Activated CD8-positive, alpha-beta T cell treated with anti-CD3 and anti-CD28 coated beads for 36 hours (primary cell): Measurements from ENCODE around the gene TBL1Y. TPM values are rescaled to one million over a fixed set of nuclear protein-coding genes. Genes with fewer than 3 reads are reported as not detected.

Experiments used
- ATAC-seq: fragments of 200-7000 bp; cut with Tn5 transposase; one replicate; pipeline ENCODE4 v1.10.0; 2021; ENCODE audit warnings: mild to moderate bottlenecking, moderate library complexity
- CTCF ChIA-PET: fragments of 350-600 bp; sonication (Branson Sonifier 250); formaldehyde crosslinking; loops from one replicate; lab custom pipeline; 2021; ENCODE audit warnings: antibody characterized with exemption; lab: Charles Lee
- POLR2A ChIA-PET: fragments of 350-600 bp; sonication (Branson Sonifier 250); formaldehyde crosslinking; loops from one replicate; lab custom pipeline; 2021; ENCODE audit warnings: antibody characterized with exemption; lab: Charles Lee
- DNase-seq: peaks from one replicate; pipeline ENCODE4 v3.0.0-alpha.2; 2020
- H3K27ac Mint-ChIP-seq: one replicate; pipeline ENCODE4 v1.8.0; 2021; ENCODE audit warnings: mild to moderate bottlenecking, mixed read lengths
- H3K27me3 Mint-ChIP-seq: one replicate; pipeline ENCODE4 v1.8.0; 2021; ENCODE audit warnings: mixed read lengths
- H3K36me3 Mint-ChIP-seq: one replicate; pipeline ENCODE4 v1.8.0; 2021; ENCODE audit warnings: low read depth, mixed read lengths
- H3K4me1 Mint-ChIP-seq: one replicate; pipeline ENCODE4 v1.8.0; 2021; ENCODE audit warnings: low read depth, mixed read lengths
- H3K4me3 Mint-ChIP-seq: one replicate; pipeline ENCODE4 v1.8.0; 2021; ENCODE audit warnings: mild to moderate bottlenecking, moderate library complexity, mixed read lengths
- H3K9me3 Mint-ChIP-seq: one replicate; pipeline ENCODE4 v1.8.0; 2021; ENCODE audit warnings: mixed read lengths
- intact Hi-C: fragments of 100-400 bp; cut with micrococcal nuclease; formaldehyde crosslinking; loops from one replicate; pipeline ENCODE4 v1.10.0; 2022
- total RNA-seq, 2 experiments: library from RNA; stranded (reverse); gene quantifications; one replicate each; pipeline ENCODE4 v1.2.3, GENCODE V29; 2021
- TF ChIP-seq, protein P1 (sequence below): fragments of 200-600 bp; IDR thresholded peaks from one replicate; pipeline ENCODE4 v1.8.0; 2022; ENCODE audit warnings: antibody characterized with exemption, mild to moderate bottlenecking

The TBL1Y gene
- total RNA-seq, 2 experiments from 2014 or later: 0.11 TPM; not detected in 1

DNA sequence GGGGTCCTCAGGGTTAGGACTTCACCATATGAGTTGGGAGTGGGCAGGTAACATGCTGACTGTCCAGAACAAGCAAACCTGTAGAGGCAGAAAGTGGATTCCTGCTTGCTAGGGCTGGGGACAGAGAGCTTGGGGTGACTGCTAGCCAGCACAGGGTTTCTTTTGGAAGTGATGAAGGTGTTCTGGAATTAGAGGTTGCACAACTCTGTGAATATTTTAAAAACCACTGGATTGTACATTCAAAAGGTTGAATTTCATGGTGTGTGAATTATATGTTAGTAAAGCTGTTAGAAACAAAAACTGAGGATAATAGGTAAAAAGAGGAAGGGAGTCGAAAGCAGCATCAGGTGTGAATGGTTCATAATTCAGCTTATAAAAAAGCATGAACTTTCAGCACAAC, 57.7 kb downstream of the TBL1Y start:
- DNase-seq (no peak), ATAC-seq (no peak)
- TF ChIP-seq, protein P1, sequence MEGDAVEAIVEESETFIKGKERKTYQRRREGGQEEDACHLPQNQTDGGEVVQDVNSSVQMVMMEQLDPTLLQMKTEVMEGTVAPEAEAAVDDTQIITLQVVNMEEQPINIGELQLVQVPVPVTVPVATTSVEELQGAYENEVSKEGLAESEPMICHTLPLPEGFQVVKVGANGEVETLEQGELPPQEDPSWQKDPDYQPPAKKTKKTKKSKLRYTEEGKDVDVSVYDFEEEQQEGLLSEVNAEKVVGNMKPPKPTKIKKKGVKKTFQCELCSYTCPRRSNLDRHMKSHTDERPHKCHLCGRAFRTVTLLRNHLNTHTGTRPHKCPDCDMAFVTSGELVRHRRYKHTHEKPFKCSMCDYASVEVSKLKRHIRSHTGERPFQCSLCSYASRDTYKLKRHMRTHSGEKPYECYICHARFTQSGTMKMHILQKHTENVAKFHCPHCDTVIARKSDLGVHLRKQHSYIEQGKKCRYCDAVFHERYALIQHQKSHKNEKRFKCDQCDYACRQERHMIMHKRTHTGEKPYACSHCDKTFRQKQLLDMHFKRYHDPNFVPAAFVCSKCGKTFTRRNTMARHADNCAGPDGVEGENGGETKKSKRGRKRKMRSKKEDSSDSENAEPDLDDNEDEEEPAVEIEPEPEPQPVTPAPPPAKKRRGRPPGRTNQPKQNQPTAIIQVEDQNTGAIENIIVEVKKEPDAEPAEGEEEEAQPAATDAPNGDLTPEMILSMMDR: no peak
- no peak overlapping the region for H3K27ac Mint-ChIP-seq
- no peaks in the 10 kb centered on the region for H3K36me3 Mint-ChIP-seq
- no peaks in the 10 kb centered on the region for H3K4me1 Mint-ChIP-seq
- POLR2A ChIA-PET: no interaction called here
- no peaks in the 10 kb centered on the region for H3K27me3 Mint-ChIP-seq
- CTCF ChIA-PET: interaction anchor here (0.9 kb wide), 1 partner anchor 117 kb away, joined by 4 read pairs; no protein-coding TSS in a partner anchor
- intact Hi-C loops: no loop called here
- H3K9me3 Mint-ChIP-seq: no peaks in the 10 kb centered on the region
- H3K4me3 Mint-ChIP-seq: no peak overlapping the region

DNA sequence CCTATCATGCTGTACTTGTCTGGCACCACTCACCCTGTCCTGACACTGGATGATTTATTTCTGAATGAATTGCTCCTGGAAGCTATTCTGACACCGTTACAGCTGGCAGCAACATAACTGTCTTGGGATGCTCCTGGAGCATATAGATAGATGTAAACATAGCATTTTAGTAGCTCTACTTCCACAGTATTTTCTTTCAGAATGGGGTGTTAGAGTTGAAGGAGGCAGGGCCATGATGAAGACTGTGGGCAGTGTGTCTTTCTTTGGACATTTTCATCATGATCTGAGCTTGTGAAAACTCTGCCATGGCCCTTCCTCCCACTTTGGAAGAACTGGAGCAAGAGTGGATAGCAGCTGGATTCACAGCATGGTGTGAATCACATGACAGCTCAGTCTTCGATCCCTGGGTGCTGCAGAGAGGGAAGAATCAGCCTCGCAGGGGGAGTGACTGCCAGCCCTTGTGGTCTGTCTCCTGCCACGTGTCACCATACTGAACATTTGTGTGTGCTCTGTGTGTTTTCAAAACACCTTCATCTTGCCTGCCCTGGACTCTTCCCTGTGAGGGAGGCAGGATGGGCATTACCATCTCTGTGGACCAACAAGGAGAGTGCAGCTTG, 61.9 kb downstream of the TBL1Y start:
- ATAC-seq (no peak), DNase-seq (no peak)
- intact Hi-C loops: no loop called here
- Mint-ChIP-seq H3K4me3 (no peak overlapping the region), H3K36me3 (no peaks in the 10 kb centered on the region), H3K27ac (no peak overlapping the region), H3K4me1 (no peaks in the 10 kb centered on the region), H3K9me3 (no peaks in the 10 kb centered on the region), H3K27me3 (no peaks in the 10 kb centered on the region)
- ChIA-PET POLR2A (no interaction called here), CTCF (interaction anchor here (1.2 kb wide), 1 partner anchor 113 kb away, joined by 3 read pairs; no protein-coding TSS in a partner anchor)
- TF ChIP-seq, protein P1: no peak

DNA sequence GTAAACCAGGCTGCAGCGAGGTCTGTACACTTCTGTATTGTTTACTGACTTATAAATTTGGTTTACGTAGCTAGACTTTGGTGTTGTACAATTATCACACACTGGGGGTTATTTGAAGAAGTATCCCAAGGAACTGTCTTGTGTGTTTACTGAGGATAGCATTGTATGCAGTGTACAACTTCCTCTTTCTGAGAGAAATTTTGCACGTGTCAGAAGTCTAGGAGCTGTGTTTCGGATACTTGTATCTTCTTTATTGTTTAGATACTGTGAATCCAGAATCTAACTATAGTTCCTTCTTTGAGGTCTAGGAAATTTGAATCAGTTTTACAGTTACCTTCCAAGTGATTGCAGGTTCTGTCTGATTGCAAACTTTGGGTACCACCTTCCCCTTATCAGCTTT, 64.5 kb downstream of the TBL1Y start:
- Mint-ChIP-seq H3K27me3 (no peaks in the 10 kb centered on the region), H3K4me3 (no peak overlapping the region), H3K36me3 (no peaks in the 10 kb centered on the region), H3K9me3 (no peaks in the 10 kb centered on the region), H3K27ac (no peak overlapping the region), H3K4me1 (no peaks in the 10 kb centered on the region)
- TF ChIP-seq, protein P1: no peak
- DNase-seq: no peak
- no peak for ATAC-seq
- intact Hi-C loops: no loop called here
- POLR2A ChIA-PET: no interaction called here
- CTCF ChIA-PET: interaction anchor here (1.0 kb wide), 1 partner anchor 11 kb away, joined by 3 read pairs; no protein-coding TSS in a partner anchor

DNA sequence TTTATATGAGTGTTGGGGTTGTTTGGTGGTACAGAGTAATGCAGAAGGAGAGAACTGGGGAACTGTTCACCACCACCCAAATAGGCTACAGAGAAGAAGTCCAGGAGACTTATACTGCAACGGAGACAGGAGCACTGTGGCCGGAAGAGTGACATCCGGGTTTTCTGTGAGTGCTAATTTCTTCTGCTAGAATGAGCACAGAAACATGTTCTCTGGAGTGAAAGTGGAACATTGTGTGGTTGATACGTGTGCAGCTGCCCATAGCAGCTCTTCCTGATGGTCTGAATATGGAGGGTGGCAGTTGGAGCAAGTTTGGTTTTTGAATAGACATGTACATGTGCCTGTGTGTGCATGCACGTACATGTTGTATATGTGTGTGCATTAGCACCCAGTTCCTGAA, 67.3 kb downstream of the TBL1Y start:
- Mint-ChIP-seq H3K4me1 (no peaks in the 10 kb centered on the region), H3K27ac (no peak overlapping the region), H3K9me3 (no peaks in the 10 kb centered on the region), H3K27me3 (no peaks in the 10 kb centered on the region), H3K36me3 (no peaks in the 10 kb centered on the region), H3K4me3 (no peak overlapping the region)
- DNase-seq (no peak), ATAC-seq (no peak)
- TF ChIP-seq, protein P1: no peak
- POLR2A ChIA-PET: no interaction called here
- intact Hi-C loops: no loop called here
- CTCF ChIA-PET: no interaction called here

DNA sequence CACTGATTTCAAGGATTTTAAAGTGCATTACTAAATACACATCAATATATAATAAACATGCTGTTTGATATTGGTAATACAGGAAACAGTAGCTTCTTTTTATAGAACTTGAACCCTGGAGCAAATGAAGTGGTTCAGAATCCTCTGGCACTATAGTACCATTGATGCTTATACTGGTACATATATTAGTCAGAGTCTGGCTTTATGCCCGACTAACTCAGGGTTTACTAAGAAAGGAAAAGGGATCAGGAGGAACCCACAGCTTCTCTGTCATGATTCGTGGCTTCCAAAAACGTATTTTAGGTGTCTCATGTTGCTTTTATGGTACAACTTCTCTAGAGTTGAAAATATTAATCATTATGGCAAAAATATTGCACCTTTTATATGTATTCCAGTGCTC, 72.7 kb downstream of the TBL1Y start:
- H3K27ac Mint-ChIP-seq: no peak overlapping the region
- no peak for DNase-seq
- POLR2A ChIA-PET: no interaction called here
- H3K9me3 Mint-ChIP-seq: no peaks in the 10 kb centered on the region
- intact Hi-C loops: no loop called here
- no peak for ATAC-seq
- TF ChIP-seq, protein P1: no peak
- CTCF ChIA-PET: no interaction called here
- H3K4me3 Mint-ChIP-seq: no peak overlapping the region
- no peaks in the 10 kb centered on the region for H3K4me1 Mint-ChIP-seq
- no peaks in the 10 kb centered on the region for H3K36me3 Mint-ChIP-seq
- H3K27me3 Mint-ChIP-seq: no peaks in the 10 kb centered on the region
